Measurements from ENCODE around the gene CIB4.

GRCh38 chr2:26555246-26556133 is 85.7 kb downstream of the CIB4 start:
- TF ChIP-seq CTCF (conservative IDR thresholded peaks at IDR 0.05) (no peak), EZH2 (IDR thresholded peaks at IDR 0.05; ENCODE audit: low read depth) (no peak)

Measured in PC-9 (cell line).